Sigmoid colon (tissue), 4 donors: ENCODE results near the gene RBM48.
"Not testable (repeated sequence)": the region's sequence is repeated elsewhere in the genome, so short reads cannot be mapped to it uniquely, and the experiment has no call there.

Source experiments
- CTCF ChIP-seq, 4 experiments: fragments of 450-650 bp in 3 of 4; fragments of 200-600 bp in 1 of 4; IDR thresholded peaks; one replicate each; pipeline ENCODE4 v1.5.1; 2016 to 2019; ENCODE audit warnings: antibody characterized with exemption in 4 of 4, mild to moderate bottlenecking in 3 of 4, moderate library complexity in 2 of 4
- EP300 ChIP-seq, 4 donors: sonication (generic); formaldehyde crosslinking; IDR thresholded peaks; one replicate each; pipeline ENCODE4 v1.6.1; 2017; ENCODE audit warnings: antibody characterized with exemption in 4 of 4
- POLR2A ChIP-seq, 2 donors: fragments of 450-650 bp; IDR thresholded peaks; one replicate each; pipeline ENCODE4 v1.6.1; 2016; ENCODE audit warnings: antibody characterized with exemption in 2 of 2, mild to moderate bottlenecking in 2 of 2, moderate library complexity in 2 of 2
- POLR2AphosphoS5 ChIP-seq, 4 donors: sonication (generic); formaldehyde crosslinking; IDR thresholded peaks; one replicate each; pipeline ENCODE4 v1.6.1; 2017; ENCODE audit warnings: antibody characterized with exemption in 4 of 4

DNA sequence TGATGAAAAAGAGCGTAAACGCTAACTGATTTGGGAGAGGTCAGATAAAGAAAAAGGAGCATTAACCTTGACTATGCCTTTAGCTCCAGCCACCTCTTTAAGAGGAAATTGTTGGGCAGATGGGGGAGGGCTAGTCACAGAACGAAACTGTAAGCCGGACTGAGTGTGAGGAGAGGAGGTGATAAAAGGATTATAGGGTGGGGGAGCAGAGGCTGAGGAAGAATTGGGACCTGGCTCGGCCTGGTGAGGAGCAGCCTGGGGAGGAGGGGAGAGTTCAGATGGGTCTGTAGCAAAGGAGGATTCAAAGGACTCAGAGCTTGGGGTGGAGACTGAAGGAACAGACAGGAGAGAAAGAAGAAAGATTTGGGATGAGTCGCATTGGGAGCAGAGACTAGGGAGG is 45.0 kb upstream of the RBM48 start:
- TF ChIP-seq CTCF, POLR2AphosphoS5, POLR2A, EP300 (IDR thresholded peaks at IDR 0.05): not testable (repeated sequence)
